ENCODE results near the gene MEGF11. TPM values are rescaled to one million over a fixed set of nuclear protein-coding genes. Genes with fewer than 3 reads are reported as not detected.

Gene MEGF11
- polyA plus RNA-seq, 3 donors from 2014 or later: not detected

GRCh38 chr15:65914981-65915925 is 338.3 kb downstream of the MEGF11 start:
- H3K4me1 Mint-ChIP-seq: no peaks in the 10 kb centered on the region
- H3K36me3 Mint-ChIP-seq: peaks cover 0 to 4% (median 0%) of the 10 kb centered on the region in 3 donors
- no peak overlapping the region for H3K27ac Mint-ChIP-seq
- DNase-seq: no peak
- no peaks in the 10 kb centered on the region for H3K9me3 Mint-ChIP-seq
- peaks cover 0 to 7% (median 0%) of the 10 kb centered on the region in 3 donors for H3K27me3 Mint-ChIP-seq (ENCODE audit: low read depth in 3 of 3)
- H3K4me3 Mint-ChIP-seq: no peak overlapping the region

GRCh38 chr15:65914386-65914785 is 339.2 kb downstream of the MEGF11 start:
- Mint-ChIP-seq H3K27me3 (ENCODE audit: low read depth in 3 of 3) (peaks cover 0 to 7% (median 0%) of the 10 kb centered on the region in 3 donors), H3K4me1 (no peaks in the 10 kb centered on the region), H3K27ac (no peak overlapping the region), H3K36me3 (peaks cover 0 to 4% (median 0%) of the 10 kb centered on the region in 3 donors), H3K4me3 (no peak overlapping the region), H3K9me3 (no peaks in the 10 kb centered on the region)
- DNase-seq: no peak

- no peak overlapping the region for H3K4me3 Mint-ChIP-seq
- peaks cover 0 to under 1% (median 0%) of the 10 kb centered on the region in 3 donors for H3K36me3 Mint-ChIP-seq
- H3K4me1 Mint-ChIP-seq: no peaks in the 10 kb centered on the region
- peaks cover 0 to 7% (median 0%) of the 10 kb centered on the region in 3 donors for H3K27me3 Mint-ChIP-seq (ENCODE audit: low read depth in 3 of 3)
- no peak overlapping the region for H3K27ac Mint-ChIP-seq
- H3K9me3 Mint-ChIP-seq: no peaks in the 10 kb centered on the region
- no peak for DNase-seq
Observed at GRCh38 chr15:65913631-65914199, 339.8 kb downstream of the MEGF11 start.

GRCh38 chr15:65912235-65912634 is 341.3 kb downstream of the MEGF11 start:
- H3K27me3 Mint-ChIP-seq (ENCODE audit: low read depth in 3 of 3): peaks cover 0 to 8% (median 0%) of the 10 kb centered on the region in 3 donors
- no peak overlapping the region for H3K4me3 Mint-ChIP-seq
- no peak for DNase-seq
- H3K4me1 Mint-ChIP-seq: no peaks in the 10 kb centered on the region
- H3K27ac Mint-ChIP-seq: no peak overlapping the region
- no peaks in the 10 kb centered on the region for H3K9me3 Mint-ChIP-seq
- H3K36me3 Mint-ChIP-seq: peaks cover 0 to 3% (median 0%) of the 10 kb centered on the region in 3 donors

GRCh38 chr15:65910341-65910740 is 343.2 kb downstream of the MEGF11 start:
- Mint-ChIP-seq H3K27me3 (ENCODE audit: low read depth in 3 of 3) (peaks cover 0 to 8% (median 0%) of the 10 kb centered on the region in 3 donors), H3K4me1 (no peaks in the 10 kb centered on the region), H3K9me3 (no peaks in the 10 kb centered on the region), H3K36me3 (peaks cover 0 to 9% (median 9%) of the 10 kb centered on the region in 3 donors), H3K4me3 (no peak overlapping the region), H3K27ac (no peak overlapping the region)
- no peak for DNase-seq

GRCh38 chr15:65909831-65910230 is 343.7 kb downstream of the MEGF11 start:
- Mint-ChIP-seq H3K27ac (no peak overlapping the region), H3K4me1 (no peaks in the 10 kb centered on the region), H3K27me3 (ENCODE audit: low read depth in 3 of 3) (peaks cover 0 to 8% (median 0%) of the 10 kb centered on the region in 3 donors), H3K9me3 (no peaks in the 10 kb centered on the region), H3K4me3 (no peak overlapping the region), H3K36me3 (peaks cover 0 to 9% (median 9%) of the 10 kb centered on the region in 3 donors)
- DNase-seq: no peak

- peak overlapping the region in 1 of 6 donors; percentile 49 for H3K27ac Mint-ChIP-seq
- no peak overlapping the region for H3K4me3 Mint-ChIP-seq
- H3K27me3 Mint-ChIP-seq (ENCODE audit: low read depth in 3 of 3): peaks cover 0 to 8% (median 0%) of the 10 kb centered on the region in 3 donors
- H3K4me1 Mint-ChIP-seq: no peaks in the 10 kb centered on the region
- H3K9me3 Mint-ChIP-seq: no peaks in the 10 kb centered on the region
- DNase-seq: no peak
- peaks cover 0 to 13% (median 9%) of the 10 kb centered on the region in 3 donors for H3K36me3 Mint-ChIP-seq
Observed at GRCh38 chr15:65908876-65909275, 344.7 kb downstream of the MEGF11 start.

GRCh38 chr15:65907661-65908060 is 345.9 kb downstream of the MEGF11 start:
- H3K4me3 Mint-ChIP-seq: no peak overlapping the region
- no peak overlapping the region for H3K27ac Mint-ChIP-seq
- peaks cover 0 to 17% (median 9%) of the 10 kb centered on the region in 3 donors for H3K36me3 Mint-ChIP-seq
- no peak for DNase-seq
- H3K27me3 Mint-ChIP-seq (ENCODE audit: low read depth in 3 of 3): peaks cover 0 to 8% (median 0%) of the 10 kb centered on the region in 3 donors
- no peaks in the 10 kb centered on the region for H3K9me3 Mint-ChIP-seq
- H3K4me1 Mint-ChIP-seq: no peaks in the 10 kb centered on the region

- Mint-ChIP-seq H3K27ac (no peak overlapping the region), H3K36me3 (peaks cover 6 to 23% (median 9%) of the 10 kb centered on the region in 3 donors), H3K4me1 (no peaks in the 10 kb centered on the region), H3K4me3 (no peak overlapping the region), H3K9me3 (no peaks in the 10 kb centered on the region), H3K27me3 (ENCODE audit: low read depth in 3 of 3) (peaks cover 0 to 7% (median 0%) of the 10 kb centered on the region in 3 donors)
- no peak for DNase-seq
Observed at GRCh38 chr15:65906396-65906795, 347.2 kb downstream of the MEGF11 start.

- Mint-ChIP-seq H3K4me1 (no peaks in the 10 kb centered on the region), H3K9me3 (no peaks in the 10 kb centered on the region), H3K27ac (no peak overlapping the region), H3K36me3 (peaks cover 6 to 23% (median 17%) of the 10 kb centered on the region in 3 donors), H3K4me3 (no peak overlapping the region), H3K27me3 (ENCODE audit: low read depth in 3 of 3) (peaks cover 0 to 2% (median 0%) of the 10 kb centered on the region in 3 donors)
- DNase-seq: no peak
Observed at GRCh38 chr15:65904301-65904700, 349.2 kb downstream of the MEGF11 start.

GRCh38 chr15:65903296-65904073 is 350.1 kb downstream of the MEGF11 start:
- Mint-ChIP-seq H3K4me3 (no peak overlapping the region), H3K27me3 (ENCODE audit: low read depth in 3 of 3) (peaks cover 0 to 2% (median 0%) of the 10 kb centered on the region in 3 donors), H3K9me3 (no peaks in the 10 kb centered on the region), H3K27ac (peak overlapping the region in 1 of 6 donors; percentile 7), H3K4me1 (no peaks in the 10 kb centered on the region), H3K36me3 (peaks cover 6 to 23% (median 17%) of the 10 kb centered on the region in 3 donors)
- DNase-seq: no peak

GRCh38 chr15:65902373-65902772 is 351.2 kb downstream of the MEGF11 start:
- no peak overlapping the region for H3K4me3 Mint-ChIP-seq

GRCh38 chr15:65901836-65902235 is 351.7 kb downstream of the MEGF11 start:
- Mint-ChIP-seq H3K27ac (no peak overlapping the region), H3K27me3 (ENCODE audit: low read depth in 3 of 3) (no peaks in the 10 kb centered on the region), H3K4me1 (no peaks in the 10 kb centered on the region), H3K36me3 (peaks cover 11 to 21% (median 20%) of the 10 kb centered on the region in 3 donors), H3K9me3 (no peaks in the 10 kb centered on the region), H3K4me3 (no peak overlapping the region)
- no peak for DNase-seq

More at GRCh38 chr15:65902373-65902772, 351.2 kb downstream of the MEGF11 start:
- no peak overlapping the region for H3K27ac Mint-ChIP-seq
- no peaks in the 10 kb centered on the region for H3K9me3 Mint-ChIP-seq
- H3K36me3 Mint-ChIP-seq: peaks cover 11 to 24% (median 21%) of the 10 kb centered on the region in 3 donors
- no peaks in the 10 kb centered on the region for H3K27me3 Mint-ChIP-seq (ENCODE audit: low read depth in 3 of 3)
- no peak for DNase-seq
- H3K4me1 Mint-ChIP-seq: no peaks in the 10 kb centered on the region

All from immature natural killer cell (primary cell).